Neural progenitor cell (in vitro differentiated cells): ENCODE data around the gene CNEP1R1.

ENCODE experiments used
- EZH2 ChIP-seq: fragments of 200-600 bp; sonication (generic); IDR thresholded peaks from 2 replicates; pipeline ENCODE4 v1.6.1; 2017; ENCODE audit warnings: antibody characterized with exemption, mild to moderate bottlenecking, moderate library complexity
- EZH2phosphoT487 ChIP-seq: fragments of 200-600 bp; sonication (generic); IDR thresholded peaks from 2 replicates; pipeline ENCODE4 v1.6.1; 2017; ENCODE audit warnings: antibody characterized with exemption
- TF ChIP-seq, protein P1 (sequence below): fragments of 200-600 bp; sonication (generic); IDR thresholded peaks from 2 replicates; pipeline ENCODE4 v1.5.1; 2017; ENCODE audit warnings: antibody characterized with exemption, mild to moderate bottlenecking

DNA sequence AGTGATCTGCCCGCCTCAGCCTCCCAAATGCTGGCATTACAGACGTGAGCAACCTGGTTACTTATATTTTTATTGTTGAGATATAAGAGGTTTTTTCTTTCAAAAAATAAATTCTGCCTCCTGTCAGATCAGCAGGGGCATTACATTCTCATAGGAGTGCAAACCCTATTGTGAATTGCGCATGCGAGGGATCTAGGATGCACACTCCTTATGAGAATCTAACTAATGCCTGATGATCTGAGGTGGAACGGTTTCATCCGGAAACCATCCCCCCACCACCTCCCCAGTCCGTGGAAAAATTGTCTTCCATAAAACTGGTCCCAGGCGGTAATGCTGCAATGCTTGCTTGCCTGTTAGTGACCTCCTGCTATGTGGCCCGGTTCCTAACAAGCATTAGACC lies 7.5 kb upstream of the CNEP1R1 start:
- TF ChIP-seq, protein P1, sequence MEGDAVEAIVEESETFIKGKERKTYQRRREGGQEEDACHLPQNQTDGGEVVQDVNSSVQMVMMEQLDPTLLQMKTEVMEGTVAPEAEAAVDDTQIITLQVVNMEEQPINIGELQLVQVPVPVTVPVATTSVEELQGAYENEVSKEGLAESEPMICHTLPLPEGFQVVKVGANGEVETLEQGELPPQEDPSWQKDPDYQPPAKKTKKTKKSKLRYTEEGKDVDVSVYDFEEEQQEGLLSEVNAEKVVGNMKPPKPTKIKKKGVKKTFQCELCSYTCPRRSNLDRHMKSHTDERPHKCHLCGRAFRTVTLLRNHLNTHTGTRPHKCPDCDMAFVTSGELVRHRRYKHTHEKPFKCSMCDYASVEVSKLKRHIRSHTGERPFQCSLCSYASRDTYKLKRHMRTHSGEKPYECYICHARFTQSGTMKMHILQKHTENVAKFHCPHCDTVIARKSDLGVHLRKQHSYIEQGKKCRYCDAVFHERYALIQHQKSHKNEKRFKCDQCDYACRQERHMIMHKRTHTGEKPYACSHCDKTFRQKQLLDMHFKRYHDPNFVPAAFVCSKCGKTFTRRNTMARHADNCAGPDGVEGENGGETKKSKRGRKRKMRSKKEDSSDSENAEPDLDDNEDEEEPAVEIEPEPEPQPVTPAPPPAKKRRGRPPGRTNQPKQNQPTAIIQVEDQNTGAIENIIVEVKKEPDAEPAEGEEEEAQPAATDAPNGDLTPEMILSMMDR: no peak
- TF ChIP-seq EZH2: no peak
- TF ChIP-seq EZH2phosphoT487: no peak
